ENCODE data around the gene ANKRD13C.

The ANKRD13C gene

GRCh38 chr1:70295749-70296148 is 58.8 kb downstream of the ANKRD13C start:
- H3K4me3 Mint-ChIP-seq: no peak overlapping the region
- no peaks in the 10 kb centered on the region for H3K27me3 Mint-ChIP-seq (ENCODE audit: low read depth)
- peaks cover 33% of the 10 kb centered on the region for H3K36me3 Mint-ChIP-seq (ENCODE audit: low read depth)
- H3K9me3 Mint-ChIP-seq: no peaks in the 10 kb centered on the region
- peaks cover 3% of the 10 kb centered on the region for H3K4me1 Mint-ChIP-seq (ENCODE audit: low read depth)
- no peak overlapping the region for H3K27ac Mint-ChIP-seq

- Mint-ChIP-seq H3K27ac (no peak overlapping the region), H3K4me1 (ENCODE audit: low read depth) (peaks cover 3% of the 10 kb centered on the region), H3K36me3 (ENCODE audit: low read depth) (peaks cover 26% of the 10 kb centered on the region), H3K4me3 (no peak overlapping the region), H3K27me3 (ENCODE audit: low read depth) (no peaks in the 10 kb centered on the region), H3K9me3 (no peaks in the 10 kb centered on the region)
Measured at GRCh38 chr1:70293186-70293843, 61.2 kb downstream of the ANKRD13C start.

- Mint-ChIP-seq H3K27ac (no peak overlapping the region), H3K9me3 (no peaks in the 10 kb centered on the region), H3K36me3 (ENCODE audit: low read depth) (peaks cover 23% of the 10 kb centered on the region), H3K4me1 (ENCODE audit: low read depth) (peaks cover 3% of the 10 kb centered on the region), H3K4me3 (no peak overlapping the region), H3K27me3 (ENCODE audit: low read depth) (no peaks in the 10 kb centered on the region)
Measured at GRCh38 chr1:70290218-70290617, 64.3 kb downstream of the ANKRD13C start.

GRCh38 chr1:70288166-70288565 is 66.4 kb downstream of the ANKRD13C start:
- H3K4me3 Mint-ChIP-seq: no peak overlapping the region
- H3K36me3 Mint-ChIP-seq (ENCODE audit: low read depth): peaks cover 21% of the 10 kb centered on the region
- H3K27ac Mint-ChIP-seq: no peak overlapping the region
- H3K9me3 Mint-ChIP-seq: no peaks in the 10 kb centered on the region
- H3K4me1 Mint-ChIP-seq (ENCODE audit: low read depth): peaks cover under 1% of the 10 kb centered on the region
- H3K27me3 Mint-ChIP-seq (ENCODE audit: low read depth): no peaks in the 10 kb centered on the region

GRCh38 chr1:70286453-70286852 is 68.1 kb downstream of the ANKRD13C start:
- peaks cover 14% of the 10 kb centered on the region for H3K36me3 Mint-ChIP-seq (ENCODE audit: low read depth)
- H3K9me3 Mint-ChIP-seq: no peaks in the 10 kb centered on the region
- H3K27ac Mint-ChIP-seq: no peak overlapping the region
- H3K4me1 Mint-ChIP-seq (ENCODE audit: low read depth): no peaks in the 10 kb centered on the region
- H3K4me3 Mint-ChIP-seq: no peak overlapping the region
- H3K27me3 Mint-ChIP-seq (ENCODE audit: low read depth): no peaks in the 10 kb centered on the region

- no peak overlapping the region for H3K27ac Mint-ChIP-seq
- H3K4me3 Mint-ChIP-seq: no peak overlapping the region
- no peaks in the 10 kb centered on the region for H3K9me3 Mint-ChIP-seq
- no peaks in the 10 kb centered on the region for H3K27me3 Mint-ChIP-seq (ENCODE audit: low read depth)
- peaks cover 2% of the 10 kb centered on the region for H3K4me1 Mint-ChIP-seq (ENCODE audit: low read depth)
- H3K36me3 Mint-ChIP-seq (ENCODE audit: low read depth): peaks cover 18% of the 10 kb centered on the region
Measured at GRCh38 chr1:70284366-70284765, 70.2 kb downstream of the ANKRD13C start.

GRCh38 chr1:70278710-70279109 is 75.8 kb downstream of the ANKRD13C start:
- Mint-ChIP-seq H3K27ac (no peak overlapping the region), H3K27me3 (ENCODE audit: low read depth) (no peaks in the 10 kb centered on the region), H3K4me3 (no peak overlapping the region), H3K4me1 (ENCODE audit: low read depth) (peaks cover 2% of the 10 kb centered on the region), H3K36me3 (ENCODE audit: low read depth) (peaks cover 17% of the 10 kb centered on the region), H3K9me3 (no peaks in the 10 kb centered on the region)

GRCh38 chr1:70277875-70278274 is 76.6 kb downstream of the ANKRD13C start:
- H3K4me3 Mint-ChIP-seq: no peak overlapping the region
- H3K27ac Mint-ChIP-seq: peak overlapping the region; percentile 36
- peaks cover 2% of the 10 kb centered on the region for H3K4me1 Mint-ChIP-seq (ENCODE audit: low read depth)
- no peaks in the 10 kb centered on the region for H3K9me3 Mint-ChIP-seq
- H3K36me3 Mint-ChIP-seq (ENCODE audit: low read depth): peaks cover 21% of the 10 kb centered on the region
- no peaks in the 10 kb centered on the region for H3K27me3 Mint-ChIP-seq (ENCODE audit: low read depth)

GRCh38 chr1:70265946-70266345 is 88.6 kb downstream of the ANKRD13C start:
- H3K27me3 Mint-ChIP-seq (ENCODE audit: low read depth): no peaks in the 10 kb centered on the region
- H3K4me1 Mint-ChIP-seq (ENCODE audit: low read depth): no peaks in the 10 kb centered on the region
- H3K4me3 Mint-ChIP-seq: no peak overlapping the region
- H3K9me3 Mint-ChIP-seq: no peaks in the 10 kb centered on the region
- peaks cover 26% of the 10 kb centered on the region for H3K36me3 Mint-ChIP-seq (ENCODE audit: low read depth)
- H3K27ac Mint-ChIP-seq: no peak overlapping the region

GRCh38 chr1:70264839-70265238 is 89.7 kb downstream of the ANKRD13C start:
- H3K4me1 Mint-ChIP-seq (ENCODE audit: low read depth): no peaks in the 10 kb centered on the region
- H3K27ac Mint-ChIP-seq: no peak overlapping the region
- H3K4me3 Mint-ChIP-seq: no peak overlapping the region
- peaks cover 26% of the 10 kb centered on the region for H3K36me3 Mint-ChIP-seq (ENCODE audit: low read depth)
- no peaks in the 10 kb centered on the region for H3K27me3 Mint-ChIP-seq (ENCODE audit: low read depth)
- H3K9me3 Mint-ChIP-seq: no peaks in the 10 kb centered on the region

GRCh38 chr1:70256664-70257063 is 97.9 kb downstream of the ANKRD13C start:
- no peaks in the 10 kb centered on the region for H3K27me3 Mint-ChIP-seq (ENCODE audit: low read depth)
- H3K4me1 Mint-ChIP-seq (ENCODE audit: low read depth): no peaks in the 10 kb centered on the region
- no peak overlapping the region for H3K4me3 Mint-ChIP-seq
- H3K9me3 Mint-ChIP-seq: no peaks in the 10 kb centered on the region
- H3K27ac Mint-ChIP-seq: no peak overlapping the region
- H3K36me3 Mint-ChIP-seq (ENCODE audit: low read depth): peaks cover 12% of the 10 kb centered on the region

GRCh38 chr1:70248729-70249128 is 105.8 kb downstream of the ANKRD13C start:
- Mint-ChIP-seq H3K4me1 (ENCODE audit: low read depth) (peaks cover 20% of the 10 kb centered on the region), H3K9me3 (no peaks in the 10 kb centered on the region), H3K27ac (peak overlapping the region; percentile 85), H3K27me3 (ENCODE audit: low read depth) (no peaks in the 10 kb centered on the region), H3K4me3 (no peak overlapping the region), H3K36me3 (ENCODE audit: low read depth) (peaks cover 57% of the 10 kb centered on the region)

GRCh38 chr1:70247768-70248167 is 106.8 kb downstream of the ANKRD13C start:
- Mint-ChIP-seq H3K36me3 (ENCODE audit: low read depth) (peaks cover 62% of the 10 kb centered on the region), H3K9me3 (no peaks in the 10 kb centered on the region), H3K4me1 (ENCODE audit: low read depth) (peaks cover 21% of the 10 kb centered on the region), H3K27me3 (ENCODE audit: low read depth) (no peaks in the 10 kb centered on the region), H3K4me3 (no peak overlapping the region), H3K27ac (peak overlapping the region; percentile 17)

GRCh38 chr1:70247122-70247521 is 107.4 kb downstream of the ANKRD13C start:
- Mint-ChIP-seq H3K36me3 (ENCODE audit: low read depth) (peaks cover 60% of the 10 kb centered on the region), H3K4me1 (ENCODE audit: low read depth) (peaks cover 21% of the 10 kb centered on the region)

GRCh38 chr1:70239940-70240339 is 114.6 kb downstream of the ANKRD13C start:
- no peaks in the 10 kb centered on the region for H3K9me3 Mint-ChIP-seq
- peaks cover 8% of the 10 kb centered on the region for H3K4me1 Mint-ChIP-seq (ENCODE audit: low read depth)
- no peaks in the 10 kb centered on the region for H3K27me3 Mint-ChIP-seq (ENCODE audit: low read depth)
- peaks cover 43% of the 10 kb centered on the region for H3K36me3 Mint-ChIP-seq (ENCODE audit: low read depth)
- no peak overlapping the region for H3K27ac Mint-ChIP-seq
- no peak overlapping the region for H3K4me3 Mint-ChIP-seq

More at GRCh38 chr1:70247122-70247521, 107.4 kb downstream of the ANKRD13C start:
- Mint-ChIP-seq H3K27ac (peak overlapping the region; percentile 24), H3K4me3 (no peak overlapping the region), H3K27me3 (ENCODE audit: low read depth) (no peaks in the 10 kb centered on the region), H3K9me3 (no peaks in the 10 kb centered on the region)

- Mint-ChIP-seq H3K36me3 (ENCODE audit: low read depth) (peaks cover 51% of the 10 kb centered on the region), H3K9me3 (no peaks in the 10 kb centered on the region), H3K4me1 (ENCODE audit: low read depth) (peaks cover 15% of the 10 kb centered on the region), H3K27me3 (ENCODE audit: low read depth) (no peaks in the 10 kb centered on the region), H3K27ac (no peak overlapping the region), H3K4me3 (no peak overlapping the region)
Measured at GRCh38 chr1:70234733-70235132, 119.8 kb downstream of the ANKRD13C start.

Measured in T-helper 1 cell treated with Interleukin-12 subunit alpha and Interleukin-12 subunit beta and Interleukin-4 antibody, amounts not matched to agents 30 μg/mL and 1 μg/mL, for 36 hours (primary cell).